ENCODE measurements around the gene DDIT4.
A peak's percentile ranks its signal among the peaks of the same experiment; 100 is the strongest.

The DDIT4 gene

DNA sequence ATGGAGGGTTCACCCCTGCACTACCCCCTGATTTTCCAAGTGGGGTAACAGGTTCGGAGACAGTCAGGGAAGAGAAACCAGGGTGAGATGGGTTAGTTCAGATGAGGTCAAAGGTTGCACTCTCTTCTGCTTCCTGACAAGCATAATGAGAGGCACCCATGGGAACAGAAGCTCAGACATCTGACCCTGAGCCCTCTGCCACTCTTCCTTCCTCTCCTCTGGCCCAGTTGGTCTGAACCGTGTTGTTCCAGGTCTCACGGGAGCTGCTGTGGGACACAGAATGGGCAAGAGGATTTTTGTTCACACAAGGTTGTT lies 42.6 kb downstream of the DDIT4 start:
- H3K4me3 ChIP-seq (ENCODE audit: low read depth, low read length), result no peak overlapping the region

- no peak overlapping the region for H3K4me3 ChIP-seq (ENCODE audit: low read depth, low read length)
These were observed 43.2 kb downstream of the DDIT4 start for GRCh38 chr10:72316748-72317435.

- H3K4me3 ChIP-seq (ENCODE audit: low read depth, low read length), result no peak overlapping the region
These were observed 44.9 kb downstream of the DDIT4 start for GRCh38 chr10:72318418-72319262.

DNA sequence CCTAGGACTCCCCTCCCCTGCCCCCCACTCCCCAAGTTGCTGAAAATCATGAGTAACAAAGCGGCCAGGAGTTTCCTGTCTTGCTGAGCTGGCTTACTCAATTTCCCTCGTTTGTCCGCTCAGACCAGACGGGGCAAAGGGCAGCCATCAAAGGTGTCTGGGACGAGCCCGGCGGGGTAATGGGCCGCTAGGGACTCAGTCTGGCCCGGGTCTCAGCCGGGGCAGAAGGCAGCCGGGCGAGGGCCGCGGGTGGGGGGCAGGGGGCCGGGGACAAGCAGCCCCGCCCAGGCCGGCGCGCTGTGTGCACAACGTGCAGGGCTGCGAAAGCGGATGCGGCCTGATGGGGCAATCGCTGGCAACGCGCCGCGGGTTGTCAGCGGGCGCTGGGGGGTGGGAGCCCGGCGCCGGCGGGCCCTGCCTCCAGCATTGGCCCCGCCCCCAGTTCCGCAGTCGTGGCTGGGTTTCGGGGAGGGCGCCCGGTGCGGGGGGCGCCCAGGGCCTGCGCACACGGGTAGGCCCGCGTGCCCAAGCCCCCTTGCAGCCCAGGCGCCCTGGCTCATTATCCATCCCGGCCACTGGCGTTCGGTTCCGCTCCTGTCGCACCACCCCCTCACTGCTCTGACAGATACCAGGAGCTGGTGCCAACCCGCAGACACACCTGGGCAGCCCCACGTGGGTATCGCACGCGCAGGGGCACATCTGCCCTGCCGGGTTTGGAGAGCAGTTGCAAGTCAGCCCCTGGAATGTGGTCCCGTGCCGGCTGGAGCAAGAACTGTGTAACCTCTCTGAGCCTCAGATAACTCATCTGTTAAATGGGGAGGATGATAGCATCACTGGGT lies 45.9 kb downstream of the DDIT4 start:
- H3K4me3 ChIP-seq (ENCODE audit: low read depth, low read length), result peak overlapping the region; percentile 4

DNA sequence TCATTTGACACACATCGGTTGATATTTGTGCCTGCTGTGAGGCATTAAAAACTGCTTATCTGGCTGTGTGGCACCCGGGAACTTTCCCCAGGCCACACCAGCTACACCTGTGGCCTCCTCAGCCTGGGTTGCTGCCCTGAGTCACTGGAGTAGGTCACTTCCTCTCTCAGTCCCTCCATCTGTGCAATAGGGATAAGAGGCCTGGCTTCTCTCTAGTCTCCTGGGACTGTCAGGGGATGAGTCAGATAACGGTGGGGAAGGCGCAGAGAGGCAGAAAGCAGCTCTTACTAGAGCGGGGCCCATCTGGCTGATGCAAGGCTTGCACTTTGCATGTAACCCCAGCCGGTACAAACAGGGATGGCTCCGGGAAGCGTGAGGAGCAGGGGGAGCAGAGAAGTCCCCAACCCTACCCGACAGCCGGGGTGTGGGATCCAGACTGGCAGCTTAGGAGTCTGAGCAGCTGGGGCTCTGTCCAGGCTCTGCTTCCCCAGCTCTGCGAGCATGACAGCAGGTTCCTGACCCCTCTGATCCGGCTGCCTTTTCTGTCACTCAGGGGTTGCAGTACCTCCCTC lies 47.0 kb downstream of the DDIT4 start:
- no peak overlapping the region for H3K4me3 ChIP-seq (ENCODE audit: low read depth, low read length)

DNA sequence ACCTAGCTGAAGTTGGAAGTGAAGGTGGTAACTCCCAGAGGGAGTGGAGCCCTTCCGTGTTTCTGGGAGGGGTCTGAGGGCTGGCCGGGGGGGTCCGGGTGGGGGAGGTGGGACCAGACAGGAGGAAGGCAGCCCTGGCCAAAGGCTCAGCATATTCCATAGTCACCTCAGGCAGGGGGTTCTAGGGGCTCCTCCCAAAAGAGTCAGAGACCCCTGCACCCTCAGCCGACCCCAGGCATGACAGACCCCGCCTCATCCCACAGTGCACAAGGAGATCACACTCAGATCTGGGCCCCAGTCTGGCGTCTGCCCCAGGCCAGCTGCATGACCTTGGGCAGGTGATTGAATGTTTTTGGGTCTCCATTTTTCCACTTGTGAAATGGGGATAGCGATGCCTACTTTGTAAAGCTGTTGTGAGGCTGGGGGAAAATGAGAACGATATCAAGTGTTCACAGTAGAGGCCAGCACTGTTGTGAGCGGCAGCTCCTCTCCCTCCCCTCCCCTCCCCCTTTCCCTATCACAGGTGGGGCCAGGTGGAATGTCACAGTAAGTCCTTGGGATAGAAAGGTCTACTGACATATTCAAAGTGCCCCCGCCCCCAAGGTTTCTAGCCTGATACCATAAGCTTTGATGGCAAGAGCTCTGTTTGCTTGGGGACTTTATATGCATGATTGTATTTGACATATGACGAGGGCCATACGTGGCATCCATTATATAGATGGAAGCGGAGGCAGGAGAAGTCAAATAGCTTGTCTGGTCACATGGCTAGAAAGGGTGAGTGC lies 47.7 kb downstream of the DDIT4 start:
- H3K4me3 ChIP-seq (ENCODE audit: low read depth, low read length), result no peak overlapping the region

DNA sequence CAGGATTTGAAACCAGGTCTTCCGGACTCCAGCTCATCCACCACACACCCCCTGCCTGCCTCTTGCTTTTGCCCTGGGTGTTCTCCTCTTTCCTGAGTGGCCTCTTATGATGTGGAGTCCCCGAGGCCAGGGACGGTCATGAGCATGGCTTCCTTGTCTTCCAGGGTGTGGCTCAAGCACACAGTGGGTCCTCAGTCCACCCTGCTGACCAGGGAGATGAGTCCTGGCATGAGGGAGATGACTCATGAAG lies 48.2 kb downstream of the DDIT4 start:
- no peak overlapping the region for H3K4me3 ChIP-seq (ENCODE audit: low read depth, low read length)

GRCh38 chr10:72322280-72323058 lies 48.7 kb downstream of the DDIT4 start:
- no peak overlapping the region for H3K4me3 ChIP-seq (ENCODE audit: low read depth, low read length)

DNA sequence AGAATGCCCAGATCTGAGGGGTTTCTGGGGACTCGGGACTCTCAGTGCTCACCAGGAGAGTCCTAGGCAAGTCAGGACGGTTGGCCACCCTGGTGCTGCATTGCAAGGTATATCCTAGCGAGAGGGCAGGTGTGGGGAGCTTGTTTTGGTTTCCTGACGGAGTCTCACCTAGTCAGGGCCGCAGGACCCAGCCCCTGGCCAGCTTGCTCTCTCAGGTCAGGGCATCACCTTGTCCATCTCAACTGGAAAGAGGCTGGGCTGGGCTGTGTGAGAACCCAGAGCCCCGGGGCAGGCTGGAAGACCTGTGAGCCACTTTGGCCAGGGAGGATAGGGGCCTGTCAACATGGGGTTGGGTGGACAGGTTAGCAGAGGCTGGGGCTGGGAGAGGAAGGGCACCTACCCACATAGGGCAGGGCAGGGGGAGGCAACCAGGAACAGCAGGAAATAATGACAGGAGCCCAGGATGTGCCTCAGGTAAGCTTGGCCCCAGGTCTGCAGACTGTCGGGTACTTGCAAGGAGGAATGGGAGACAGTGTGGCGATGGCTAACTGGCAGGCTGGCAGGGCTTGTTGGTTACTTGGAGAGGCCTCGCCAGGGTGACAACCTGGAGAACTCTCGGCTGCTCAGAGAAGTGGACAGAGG lies 49.5 kb downstream of the DDIT4 start:
- H3K4me3 ChIP-seq (ENCODE audit: low read depth, low read length), result no peak overlapping the region

DNA sequence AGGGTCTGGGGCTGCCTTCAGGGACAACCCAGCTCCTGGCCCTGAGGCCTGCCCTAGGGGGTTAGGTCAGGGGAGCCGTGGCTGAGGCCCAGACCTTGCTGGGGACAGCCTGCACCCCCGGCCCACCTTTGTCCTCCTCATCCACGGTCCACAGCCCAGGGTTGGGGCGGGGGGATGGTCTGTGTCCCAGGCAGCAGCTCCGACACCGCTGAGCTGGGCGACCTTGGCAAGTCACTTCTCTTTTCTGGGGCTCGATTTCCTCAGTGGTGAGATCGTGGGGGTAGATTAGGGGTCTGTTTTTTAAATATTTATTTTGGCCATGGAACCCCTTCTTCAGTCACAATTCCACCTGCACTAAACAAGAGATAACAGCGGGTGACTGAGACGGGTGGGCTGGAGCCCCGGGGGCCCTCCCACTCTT lies 50.1 kb downstream of the DDIT4 start:
- H3K4me3 ChIP-seq (ENCODE audit: low read depth, low read length), result no peak overlapping the region
